Rectal smooth muscle tissue (tissue), 1 donor: Measurements from ENCODE around the gene THAP2.
"Not testable (repeated sequence)": the region's sequence is repeated elsewhere in the genome, so short reads cannot be mapped to it uniquely, and the experiment has no call there.

Experiments used
- H3K27ac ChIP-seq: one replicate; pipeline ENCODE4 v1.7.0; 2013; ENCODE audit warnings: low read depth, low read length, inconsistent platforms
- H3K27me3 ChIP-seq: one replicate; pipeline ENCODE4 v1.7.0; 2013; ENCODE audit warnings: low read length; ENCODE audit not compliant: control insufficient read depth, insufficient read depth
- H3K36me3 ChIP-seq: one replicate; pipeline ENCODE4 v1.7.0; 2013; ENCODE audit warnings: low read length; ENCODE audit not compliant: control insufficient read depth, insufficient read depth
- H3K4me1 ChIP-seq: one replicate; pipeline ENCODE4 v1.7.0; 2013; ENCODE audit warnings: low read length; ENCODE audit not compliant: control insufficient read depth, insufficient read depth
- H3K4me3 ChIP-seq: one replicate; pipeline ENCODE4 v1.7.0; 2013; ENCODE audit warnings: low read length
- H3K9ac ChIP-seq: one replicate; pipeline ENCODE4 v1.7.0; 2013; ENCODE audit warnings: low read length

Gene THAP2

GRCh38 chr12:71691504-71692129, 27.5 kb downstream of the THAP2 start:
- H3K27me3 ChIP-seq: no peaks in the 10 kb centered on the region
- H3K4me1 ChIP-seq: peaks cover 8% of the 10 kb centered on the region
- no peak overlapping the region for H3K9ac ChIP-seq
- H3K36me3 ChIP-seq: no peaks in the 10 kb centered on the region
- no peak overlapping the region for H3K27ac ChIP-seq
- H3K4me3 ChIP-seq: no peak overlapping the region

- Histone ChIP-seq H3K4me3 (no peak overlapping the region), H3K9ac (no peak overlapping the region), H3K27ac (no peak overlapping the region), H3K4me1 (peaks cover 5% of the 10 kb centered on the region), H3K27me3 (no peaks in the 10 kb centered on the region), H3K36me3 (peaks cover 2% of the 10 kb centered on the region)
These were observed 29.0 kb downstream of the THAP2 start for GRCh38 chr12:71693126-71693525.

- not testable (repeated sequence) for H3K4me3 ChIP-seq, H3K27ac ChIP-seq, H3K9ac ChIP-seq, H3K27me3 ChIP-seq, H3K36me3 ChIP-seq, H3K4me1 ChIP-seq
These were observed 29.6 kb downstream of the THAP2 start for GRCh38 chr12:71693651-71694050.

GRCh38 chr12:71694099-71694820, 30.2 kb downstream of the THAP2 start:
- H3K27me3 ChIP-seq: no peaks in the 10 kb centered on the region
- H3K9ac ChIP-seq: no peak overlapping the region
- H3K4me1 ChIP-seq: no peaks in the 10 kb centered on the region
- H3K36me3 ChIP-seq: peaks cover 5% of the 10 kb centered on the region
- H3K4me3 ChIP-seq: no peak overlapping the region
- no peak overlapping the region for H3K27ac ChIP-seq

GRCh38 chr12:71695782-71696181, 31.7 kb downstream of the THAP2 start:
- no peaks in the 10 kb centered on the region for H3K27me3 ChIP-seq
- peaks cover 10% of the 10 kb centered on the region for H3K36me3 ChIP-seq
- no peak overlapping the region for H3K9ac ChIP-seq
- no peak overlapping the region for H3K27ac ChIP-seq
- no peak overlapping the region for H3K4me3 ChIP-seq
- no peaks in the 10 kb centered on the region for H3K4me1 ChIP-seq

- not testable (repeated sequence) for H3K4me1 ChIP-seq, H3K27ac ChIP-seq, H3K9ac ChIP-seq, H3K27me3 ChIP-seq, H3K4me3 ChIP-seq
- peaks cover 14% of the 10 kb centered on the region for H3K36me3 ChIP-seq
These were observed 38.1 kb downstream of the THAP2 start for GRCh38 chr12:71702181-71702580.

GRCh38 chr12:71702590-71702989, 38.5 kb downstream of the THAP2 start:
- Histone ChIP-seq H3K4me1 (no peaks in the 10 kb centered on the region), H3K27me3 (no peaks in the 10 kb centered on the region), H3K9ac (no peak overlapping the region), H3K4me3 (no peak overlapping the region), H3K36me3 (peaks cover 16% of the 10 kb centered on the region), H3K27ac (no peak overlapping the region)

GRCh38 chr12:71703206-71703605, 39.1 kb downstream of the THAP2 start:
- no peaks in the 10 kb centered on the region for H3K4me1 ChIP-seq
- no peak overlapping the region for H3K9ac ChIP-seq
- peaks cover 14% of the 10 kb centered on the region for H3K36me3 ChIP-seq
- no peak overlapping the region for H3K4me3 ChIP-seq
- H3K27me3 ChIP-seq: no peaks in the 10 kb centered on the region
- no peak overlapping the region for H3K27ac ChIP-seq

GRCh38 chr12:71704920-71705319, 40.8 kb downstream of the THAP2 start:
- Histone ChIP-seq H3K27ac (no peak overlapping the region), H3K27me3 (no peaks in the 10 kb centered on the region), H3K9ac (no peak overlapping the region), H3K36me3 (peaks cover 10% of the 10 kb centered on the region), H3K4me3 (no peak overlapping the region), H3K4me1 (no peaks in the 10 kb centered on the region)

GRCh38 chr12:71708658-71709057, 44.6 kb downstream of the THAP2 start:
- Histone ChIP-seq H3K27ac (no peak overlapping the region), H3K9ac (no peak overlapping the region), H3K4me3 (no peak overlapping the region), H3K27me3 (no peaks in the 10 kb centered on the region), H3K4me1 (no peaks in the 10 kb centered on the region), H3K36me3 (peaks cover 2% of the 10 kb centered on the region)

GRCh38 chr12:71710276-71711125, 46.4 kb downstream of the THAP2 start:
- H3K27ac ChIP-seq: no peak overlapping the region
- H3K4me1 ChIP-seq: no peaks in the 10 kb centered on the region

GRCh38 chr12:71718611-71719010, 54.5 kb downstream of the THAP2 start:
- H3K36me3 ChIP-seq: no peaks in the 10 kb centered on the region
- H3K27me3 ChIP-seq: no peaks in the 10 kb centered on the region
- no peak overlapping the region for H3K9ac ChIP-seq
- H3K4me3 ChIP-seq: no peak overlapping the region
- no peaks in the 10 kb centered on the region for H3K4me1 ChIP-seq
- no peak overlapping the region for H3K27ac ChIP-seq

More at GRCh38 chr12:71710276-71711125, 46.4 kb downstream of the THAP2 start:
- Histone ChIP-seq H3K27me3 (no peaks in the 10 kb centered on the region), H3K36me3 (peaks cover 2% of the 10 kb centered on the region), H3K9ac (no peak overlapping the region), H3K4me3 (no peak overlapping the region)
